GM12878 (cell line): ENCODE data around the gene IGF2R. TPM values are rescaled to one million over a fixed set of nuclear protein-coding genes. Genes with fewer than 3 reads are reported as not detected.

Experiments
- ATAC-seq: fragments of 200-7000 bp; cut with Tn5 transposase; 3 replicates; pipeline ENCODE4 v1.9.1; 2020; ENCODE audit warnings: mild to moderate bottlenecking, moderate library complexity
- BruUV-seq: library from RNA; stranded (reverse); fragments of 400-500 nt; replicated peaks from 2 replicates; lab custom pipeline; 2021; lab: Mats Ljungman, UMichigan
- CTCF ChIA-PET: fragments of 300-600 bp; sonication (Branson Sonifier 250); formaldehyde crosslinking; extraction: SDS; loops from one replicate; lab custom pipeline; 2021; ENCODE audit warnings: inconsistent platforms; lab: Yijun Ruan, JAX
- POLR2A ChIA-PET: fragments of 350-600 bp; formaldehyde crosslinking; extraction: SDS; loops from one replicate; lab custom pipeline; 2021; ENCODE audit warnings: inconsistent platforms; lab: Charles Lee
- RAD21 ChIA-PET: fragments of 300-600 bp; sonication (Branson Sonifier 250); formaldehyde crosslinking; loops from one replicate; lab custom pipeline; 2023; ENCODE audit warnings: antibody characterized with exemption; ENCODE audit not compliant: unreplicated experiment; lab: Charles Lee
- SMC1A ChIA-PET: fragments of 300-600 bp; sonication (Branson Sonifier 250); formaldehyde crosslinking; loops from one replicate; lab custom pipeline; 2023; ENCODE audit not compliant: unreplicated experiment, uncharacterized antibody; lab: Charles Lee
- DNase-seq: peaks from one replicate; pipeline ENCODE4 v3.0.0-alpha.2; 2011; ENCODE audit warnings: low read depth, low spot score
- FAIRE-seq: peaks from 3 replicates; lab custom pipeline; 2011; peaks lifted over from hg19 to GRCh38; lab: Jason Lieb, UNC
- H2AFZ ChIP-seq: 2 replicates; pipeline ENCODE4 v1.6.0; 2011; ENCODE audit warnings: low read depth, low read length, control low read depth; ENCODE audit not compliant: control insufficient read depth
- H3K27ac ChIP-seq: 2 replicates; pipeline ENCODE4 v1.5.1; 2011; ENCODE audit warnings: control low read depth; ENCODE audit not compliant: control insufficient read depth, insufficient read depth
- H3K27me3 ChIP-seq, 2 experiments: replicated peaks in 1 of 2; 2 replicates each; pipeline versions ENCODE4 v1.6.0 to v1.6.1; 2011; ENCODE audit warnings: low read length in 1 of 2; ENCODE audit not compliant: control insufficient read depth in 2 of 2, insufficient read depth in 2 of 2
- H3K36me3 ChIP-seq, 2 experiments: 2 replicates each; pipeline ENCODE4 v1.5.1; 2011; ENCODE audit warnings: low read length in 1 of 2; ENCODE audit not compliant: control insufficient read depth in 2 of 2, insufficient read depth in 2 of 2
- H3K4me1 ChIP-seq: 2 replicates; pipeline ENCODE4 v1.6.1; 2011; ENCODE audit warnings: mild to moderate bottlenecking, low read length, moderate library complexity, mixed read lengths; ENCODE audit not compliant: control insufficient read depth, insufficient read depth
- H3K4me2 ChIP-seq: 2 replicates; pipeline ENCODE4 v1.6.0; 2011; ENCODE audit warnings: control low read depth; ENCODE audit not compliant: control insufficient read depth, insufficient read depth
- H3K4me3 ChIP-seq: fragments of 200-600 bp; sonication (generic); 2 replicates; pipeline ENCODE4 v1.5.1; 2016
- H3K79me2 ChIP-seq: 2 replicates; pipeline ENCODE4 v1.6.0; 2011; ENCODE audit warnings: low read length; ENCODE audit not compliant: control insufficient read depth, insufficient read depth
- H3K9ac ChIP-seq: 2 replicates; pipeline ENCODE4 v1.8.0; 2011; ENCODE audit warnings: low read length, control low read depth, mixed read lengths; ENCODE audit not compliant: control insufficient read depth, insufficient read depth
- H3K9me3 ChIP-seq: replicated peaks from 3 replicates; pipeline ENCODE4 v1.5.1; 2011; ENCODE audit warnings: mild to moderate bottlenecking, low read length; ENCODE audit not compliant: control insufficient read depth, insufficient read depth
- H4K20me1 ChIP-seq: 2 replicates; pipeline ENCODE4 v1.6.0; 2011; ENCODE audit not compliant: control insufficient read depth, insufficient read depth
- CBX3 ChIP-seq: fragments of 200-600 bp; sonication (generic); IDR thresholded peaks from 2 replicates; pipeline ENCODE4 v1.6.1; 2016; ENCODE audit warnings: low read depth, borderline replicate concordance
- CHD4 ChIP-seq: fragments of 200-600 bp; sonication (generic); IDR thresholded peaks from 2 replicates; pipeline ENCODE4 v1.6.1; 2016; ENCODE audit warnings: mild to moderate bottlenecking
- EED ChIP-seq: sonication (generic); IDR thresholded peaks from 2 replicates; pipeline ENCODE4 v1.6.1; 2016; ENCODE audit warnings: antibody characterized with exemption, low read depth
- ESRRA ChIP-seq: IDR thresholded peaks from 2 replicates; pipeline ENCODE4 v1.6.1; 2012; ENCODE audit warnings: mild to moderate bottlenecking, low read length, improper control_type of control experiment
- FOS ChIP-seq: IDR thresholded peaks from 3 replicates; pipeline ENCODE4 v1.6.1; 2011; ENCODE audit warnings: borderline replicate concordance; ENCODE audit not compliant: insufficient read length; ENCODE audit errors: extremely low read depth
- NR2F1 ChIP-seq: fragments of 450-650 bp; conservative IDR thresholded peaks from 2 replicates; pipeline ENCODE4 v1.6.1; 2017; ENCODE audit warnings: mild to moderate bottlenecking
- RAD51 ChIP-seq: fragments of 450-650 bp; IDR thresholded peaks from 2 replicates; pipeline ENCODE4 v1.6.1; 2016; ENCODE audit warnings: moderate library complexity, mild to moderate bottlenecking, inconsistent platforms
- SIN3A ChIP-seq: IDR thresholded peaks from 2 replicates; pipeline ENCODE4 v1.6.1; 2012; ENCODE audit warnings: low read depth, low read length, improper control_type of control experiment
- SIX5 ChIP-seq: IDR thresholded peaks from 2 replicates; pipeline ENCODE4 v1.6.1; 2011; ENCODE audit warnings: mild to moderate bottlenecking, low read depth, low read length, moderate library complexity; ENCODE audit not compliant: severe bottlenecking
- ZZZ3 ChIP-seq: IDR thresholded peaks from 2 replicates; pipeline ENCODE4 v1.6.1; 2011; ENCODE audit warnings: low read depth; ENCODE audit not compliant: control insufficient read depth, insufficient read length
- WGBS: methylation state at CpG from one replicate; pipeline ENCODE4 v1.1.6; 2016; ENCODE audit warnings: low lambda C conversion rate; ENCODE audit not compliant: insufficient replicate concordance, insufficient coverage; ENCODE audit errors: missing lambda C conversion rate; 5-methylcytosine and 5-hydroxymethylcytosine counted together
- in situ Hi-C: fragments of 300-500 bp; cut with MboI; formaldehyde crosslinking; loops from 9 replicates; pipeline ENCODE4 v1.14.3; 2018; ENCODE audit warnings: mixed read lengths
- intact Hi-C: fragments of 100-400 bp; cut with micrococcal nuclease; formaldehyde crosslinking; loops from one replicate; pipeline ENCODE4 v1.14.2; 2022; ENCODE audit not compliant: unreplicated experiment
- polyA plus RNA-seq, 11 experiments: library from polyadenylated mRNA; depleted of rRNA in 4 of 11; unstranded in 6 of 11; stranded (reverse) in 5 of 11; fragments of >200 nt; fragmentation: Nextera tagmentation in 4 of 11; fragmentation: Illumina TruSeq in 1 of 11; extraction: Ambion mirVana in 4 of 11; extraction: Trizol in 1 of 11; gene quantifications; 1 replicate in 1 of 11; 2 replicates in 10 of 11; pipeline versions ENCODE4 v1.2.1 to v1.2.3, GENCODE V29; 2011 to 2016; ENCODE audit warnings: inconsistent platforms in 2 of 11, missing spikeins in 2 of 11, low read depth in 1 of 11
- total RNA-seq, 4 experiments: library from RNA; depleted of rRNA in 3 of 4; stranded (reverse); fragments of >200 nt in 3 of 4; fragmentation: Illumina TruSeq in 1 of 4; extraction: Trizol in 1 of 4; gene quantifications; 2 replicates each; pipeline versions ENCODE4 v1.2.1 to v1.2.3, GENCODE V29; 2013 to 2021
- TF ChIP-seq, protein P1 (sequence below): IDR thresholded peaks from 2 replicates; pipeline ENCODE4 v1.6.1; 2011; ENCODE audit warnings: low read depth, mild to moderate bottlenecking, low read length, moderate library complexity, borderline replicate concordance; ENCODE audit errors: extremely low read depth
- TF ChIP-seq, protein P2 (sequence below): IDR thresholded peaks from 2 replicates; pipeline ENCODE4 v1.6.1; 2011; ENCODE audit warnings: borderline replicate concordance, low read depth, mild to moderate bottlenecking, moderate library complexity, mixed read lengths, low read length; ENCODE audit not compliant: insufficient read depth; ENCODE audit errors: extremely low read length
- TF ChIP-seq, protein P3 (sequence below): IDR thresholded peaks from 2 replicates; pipeline ENCODE4 v1.6.1; 2012; ENCODE audit warnings: low read depth, low read length, improper control_type of control experiment
- TF ChIP-seq, protein P4 (sequence below): fragments of 150-350 bp; IDR thresholded peaks from 2 replicates; pipeline ENCODE4 v1.6.1; 2014; ENCODE audit warnings: mild to moderate bottlenecking, low read depth, low read length
- TF ChIP-seq, protein P5 (sequence below): IDR thresholded peaks from 2 replicates; pipeline ENCODE4 v1.6.1; 2012; ENCODE audit warnings: low read length, inconsistent platforms
- TF ChIP-seq, protein P6 (sequence below): IDR thresholded peaks from 2 replicates; pipeline ENCODE4 v1.6.1; 2012; ENCODE audit warnings: improper control_type of control experiment, low read depth, low read length; ENCODE audit not compliant: insufficient replicate concordance

IGF2R gene
- total and polyA plus RNA-seq, 10 of the 15 experiments (the other 5 are each of a cell fraction or from before 2014, with no cell fraction given): 1.00 to 40.1 (median 16.8) TPM

DNA sequence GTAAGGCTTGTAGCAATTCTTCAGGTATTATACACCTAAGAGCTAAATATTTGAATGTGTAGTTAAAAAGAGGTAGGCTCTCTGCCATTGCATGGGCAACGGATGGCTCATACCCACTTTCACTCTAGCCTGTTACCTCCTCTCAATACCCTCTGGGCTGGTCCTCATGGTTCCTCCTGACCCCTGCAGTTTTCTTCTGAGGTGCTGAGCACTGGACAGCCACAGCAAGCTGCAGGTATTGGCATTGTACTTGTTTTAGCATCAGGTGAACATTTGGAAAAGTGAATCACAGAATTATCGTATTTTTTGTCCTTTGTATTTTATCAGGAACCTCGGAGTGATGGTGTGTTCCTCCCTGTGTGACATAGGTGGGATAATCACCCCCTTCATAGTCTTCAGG lies 185.6 kb downstream of the IGF2R start:
- WGBS: 26% methylated on average over 3 of the region's 3 CpGs
- TF ChIP-seq SIX5 (no peak), EED (no peak), ZZZ3 (no peak), CBX3 (no peak), FOS (no peak), NR2F1 (no peak), ESRRA (no peak), SIN3A (no peak), RAD51 (no peak), CHD4 (no peak)
- TF ChIP-seq, protein P1, sequence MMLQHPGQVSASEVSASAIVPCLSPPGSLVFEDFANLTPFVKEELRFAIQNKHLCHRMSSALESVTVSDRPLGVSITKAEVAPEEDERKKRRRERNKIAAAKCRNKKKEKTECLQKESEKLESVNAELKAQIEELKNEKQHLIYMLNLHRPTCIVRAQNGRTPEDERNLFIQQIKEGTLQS: no peak
- TF ChIP-seq, protein P2, sequence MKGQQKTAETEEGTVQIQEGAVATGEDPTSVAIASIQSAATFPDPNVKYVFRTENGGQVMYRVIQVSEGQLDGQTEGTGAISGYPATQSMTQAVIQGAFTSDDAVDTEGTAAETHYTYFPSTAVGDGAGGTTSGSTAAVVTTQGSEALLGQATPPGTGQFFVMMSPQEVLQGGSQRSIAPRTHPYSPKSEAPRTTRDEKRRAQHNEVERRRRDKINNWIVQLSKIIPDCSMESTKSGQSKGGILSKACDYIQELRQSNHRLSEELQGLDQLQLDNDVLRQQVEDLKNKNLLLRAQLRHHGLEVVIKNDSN: no peak
- TF ChIP-seq, protein P3, sequence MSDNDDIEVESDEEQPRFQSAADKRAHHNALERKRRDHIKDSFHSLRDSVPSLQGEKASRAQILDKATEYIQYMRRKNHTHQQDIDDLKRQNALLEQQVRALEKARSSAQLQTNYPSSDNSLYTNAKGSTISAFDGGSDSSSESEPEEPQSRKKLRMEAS: no peak
- TF ChIP-seq, protein P4, sequence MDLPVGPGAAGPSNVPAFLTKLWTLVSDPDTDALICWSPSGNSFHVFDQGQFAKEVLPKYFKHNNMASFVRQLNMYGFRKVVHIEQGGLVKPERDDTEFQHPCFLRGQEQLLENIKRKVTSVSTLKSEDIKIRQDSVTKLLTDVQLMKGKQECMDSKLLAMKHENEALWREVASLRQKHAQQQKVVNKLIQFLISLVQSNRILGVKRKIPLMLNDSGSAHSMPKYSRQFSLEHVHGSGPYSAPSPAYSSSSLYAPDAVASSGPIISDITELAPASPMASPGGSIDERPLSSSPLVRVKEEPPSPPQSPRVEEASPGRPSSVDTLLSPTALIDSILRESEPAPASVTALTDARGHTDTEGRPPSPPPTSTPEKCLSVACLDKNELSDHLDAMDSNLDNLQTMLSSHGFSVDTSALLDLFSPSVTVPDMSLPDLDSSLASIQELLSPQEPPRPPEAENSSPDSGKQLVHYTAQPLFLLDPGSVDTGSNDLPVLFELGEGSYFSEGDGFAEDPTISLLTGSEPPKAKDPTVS: no peak
- TF ChIP-seq, protein P5, sequence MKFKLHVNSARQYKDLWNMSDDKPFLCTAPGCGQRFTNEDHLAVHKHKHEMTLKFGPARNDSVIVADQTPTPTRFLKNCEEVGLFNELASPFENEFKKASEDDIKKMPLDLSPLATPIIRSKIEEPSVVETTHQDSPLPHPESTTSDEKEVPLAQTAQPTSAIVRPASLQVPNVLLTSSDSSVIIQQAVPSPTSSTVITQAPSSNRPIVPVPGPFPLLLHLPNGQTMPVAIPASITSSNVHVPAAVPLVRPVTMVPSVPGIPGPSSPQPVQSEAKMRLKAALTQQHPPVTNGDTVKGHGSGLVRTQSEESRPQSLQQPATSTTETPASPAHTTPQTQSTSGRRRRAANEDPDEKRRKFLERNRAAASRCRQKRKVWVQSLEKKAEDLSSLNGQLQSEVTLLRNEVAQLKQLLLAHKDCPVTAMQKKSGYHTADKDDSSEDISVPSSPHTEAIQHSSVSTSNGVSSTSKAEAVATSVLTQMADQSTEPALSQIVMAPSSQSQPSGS: no peak
- TF ChIP-seq, protein P6, sequence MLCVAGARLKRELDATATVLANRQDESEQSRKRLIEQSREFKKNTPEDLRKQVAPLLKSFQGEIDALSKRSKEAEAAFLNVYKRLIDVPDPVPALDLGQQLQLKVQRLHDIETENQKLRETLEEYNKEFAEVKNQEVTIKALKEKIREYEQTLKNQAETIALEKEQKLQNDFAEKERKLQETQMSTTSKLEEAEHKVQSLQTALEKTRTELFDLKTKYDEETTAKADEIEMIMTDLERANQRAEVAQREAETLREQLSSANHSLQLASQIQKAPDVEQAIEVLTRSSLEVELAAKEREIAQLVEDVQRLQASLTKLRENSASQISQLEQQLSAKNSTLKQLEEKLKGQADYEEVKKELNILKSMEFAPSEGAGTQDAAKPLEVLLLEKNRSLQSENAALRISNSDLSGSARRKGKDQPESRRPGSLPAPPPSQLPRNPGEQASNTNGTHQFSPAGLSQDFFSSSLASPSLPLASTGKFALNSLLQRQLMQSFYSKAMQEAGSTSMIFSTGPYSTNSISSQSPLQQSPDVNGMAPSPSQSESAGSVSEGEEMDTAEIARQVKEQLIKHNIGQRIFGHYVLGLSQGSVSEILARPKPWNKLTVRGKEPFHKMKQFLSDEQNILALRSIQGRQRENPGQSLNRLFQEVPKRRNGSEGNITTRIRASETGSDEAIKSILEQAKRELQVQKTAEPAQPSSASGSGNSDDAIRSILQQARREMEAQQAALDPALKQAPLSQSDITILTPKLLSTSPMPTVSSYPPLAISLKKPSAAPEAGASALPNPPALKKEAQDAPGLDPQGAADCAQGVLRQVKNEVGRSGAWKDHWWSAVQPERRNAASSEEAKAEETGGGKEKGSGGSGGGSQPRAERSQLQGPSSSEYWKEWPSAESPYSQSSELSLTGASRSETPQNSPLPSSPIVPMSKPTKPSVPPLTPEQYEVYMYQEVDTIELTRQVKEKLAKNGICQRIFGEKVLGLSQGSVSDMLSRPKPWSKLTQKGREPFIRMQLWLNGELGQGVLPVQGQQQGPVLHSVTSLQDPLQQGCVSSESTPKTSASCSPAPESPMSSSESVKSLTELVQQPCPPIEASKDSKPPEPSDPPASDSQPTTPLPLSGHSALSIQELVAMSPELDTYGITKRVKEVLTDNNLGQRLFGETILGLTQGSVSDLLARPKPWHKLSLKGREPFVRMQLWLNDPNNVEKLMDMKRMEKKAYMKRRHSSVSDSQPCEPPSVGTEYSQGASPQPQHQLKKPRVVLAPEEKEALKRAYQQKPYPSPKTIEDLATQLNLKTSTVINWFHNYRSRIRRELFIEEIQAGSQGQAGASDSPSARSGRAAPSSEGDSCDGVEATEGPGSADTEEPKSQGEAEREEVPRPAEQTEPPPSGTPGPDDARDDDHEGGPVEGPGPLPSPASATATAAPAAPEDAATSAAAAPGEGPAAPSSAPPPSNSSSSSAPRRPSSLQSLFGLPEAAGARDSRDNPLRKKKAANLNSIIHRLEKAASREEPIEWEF: no peak
- no peak overlapping the region for H2AFZ ChIP-seq
- ChIA-PET POLR2A (no interaction called here), CTCF (no interaction called here), SMC1A (no interaction called here), RAD21 (no interaction called here)
- DNase-seq (no peak), FAIRE-seq (no peak), ATAC-seq (no peak)
- intact Hi-C loops (no loop called here), in situ Hi-C loops (no loop called here)
- no peaks in the 10 kb centered on the region for H3K9me3 ChIP-seq
- no peak overlapping the region for H3K4me3 ChIP-seq
- no peak overlapping the region for H3K27ac ChIP-seq
- no peaks in the 10 kb centered on the region for H3K27me3 ChIP-seq
- no peaks in the 10 kb centered on the region for H3K4me1 ChIP-seq
- H3K79me2 ChIP-seq: no peaks in the 10 kb centered on the region
- H4K20me1 ChIP-seq: no peaks in the 10 kb centered on the region
- no peaks in the 10 kb centered on the region for H3K36me3 ChIP-seq
- no peak overlapping the region for H3K4me2 ChIP-seq
- BruUV-seq: no TSS peak
- H3K9ac ChIP-seq: no peak overlapping the region
